Stimulated activated CD8-positive, alpha-beta memory T cell treated with anti-CD3 and anti-CD28 coated beads, Interleukin-4, amount 100 ng/mL, for 48 hours (primary cell): Measurements from ENCODE around the gene CNGA2.
"Not testable (repeated sequence)": the region's sequence is repeated elsewhere in the genome, so short reads cannot be mapped to it uniquely, and the experiment has no call there.

Experiments
- DNase-seq: peaks from one replicate; pipeline ENCODE4 v3.0.0-alpha.2; 2020

The CNGA2 gene

GRCh38 chrX:151734446-151734845, at the start of gene CNGA2:
Gene CNGA2, plus strand, starts transcription at chrX:151734746. Its CDS starts 3,738 bp downstream, at chrX:151738484.
- no peak for DNase-seq

GRCh38 chrX:151687635-151688034, 46.9 kb upstream of the CNGA2 start:
- no peak for DNase-seq

GRCh38 chrX:151688695-151689094, 45.9 kb upstream of the CNGA2 start:
- no peak for DNase-seq

- no peak for DNase-seq
Observed at GRCh38 chrX:151692825-151693224, 41.7 kb upstream of the CNGA2 start.

GRCh38 chrX:151694121-151694520, 40.4 kb upstream of the CNGA2 start:
- no peak for DNase-seq

GRCh38 chrX:151694661-151695582, 39.6 kb upstream of the CNGA2 start, which contains the start of gene PRRG3:
Gene PRRG3, plus strand, starts transcription at chrX:151695458. Its CDS starts 3,357 bp downstream, at chrX:151698815.
- DNase-seq = no peak

- DNase-seq = no peak
Observed at GRCh38 chrX:151695583-151696340, 38.8 kb upstream of the CNGA2 start.

- not testable (repeated sequence) for DNase-seq
Observed at GRCh38 chrX:151697082-151697481, 37.5 kb upstream of the CNGA2 start.

- no peak for DNase-seq
Observed at GRCh38 chrX:151697522-151697921, 37.0 kb upstream of the CNGA2 start.

- no peak for DNase-seq
Observed at GRCh38 chrX:151698485-151698884, 36.1 kb upstream of the CNGA2 start.

GRCh38 chrX:151699746-151700145, 34.8 kb upstream of the CNGA2 start:
- no peak for DNase-seq

- DNase-seq = no peak
Observed at GRCh38 chrX:151700581-151700980, 34.0 kb upstream of the CNGA2 start.

GRCh38 chrX:151701071-151701470, 33.5 kb upstream of the CNGA2 start:
- DNase-seq = no peak

- DNase-seq = no peak
Observed at GRCh38 chrX:151701531-151701930, 33.0 kb upstream of the CNGA2 start.

- DNase-seq = no peak
Observed at GRCh38 chrX:151702026-151702714, 32.4 kb upstream of the CNGA2 start.

GRCh38 chrX:151702741-151703340, 31.7 kb upstream of the CNGA2 start:
- no peak for DNase-seq

GRCh38 chrX:151703487-151703886, 31.1 kb upstream of the CNGA2 start:
- no peak for DNase-seq

GRCh38 chrX:151704041-151704663, 30.4 kb upstream of the CNGA2 start:
- no peak for DNase-seq

GRCh38 chrX:151708821-151709220, 25.7 kb upstream of the CNGA2 start:
- DNase-seq = no peak

- DNase-seq = no peak
Observed at GRCh38 chrX:151710457-151710856, 24.1 kb upstream of the CNGA2 start.

- DNase-seq = no peak
Observed at GRCh38 chrX:151711154-151711553, 23.4 kb upstream of the CNGA2 start.

GRCh38 chrX:151711787-151712186, 22.8 kb upstream of the CNGA2 start:
- DNase-seq = no peak
